Right atrium auricular region (tissue), 2 donors: ENCODE results near the gene CCDC126. TPM values are rescaled to one million over a fixed set of nuclear protein-coding genes. Genes with fewer than 3 reads are reported as not detected.

ENCODE experiments used
- DNase-seq: peaks from one replicate; pipeline ENCODE4 v3.0.0-alpha.2; 2019; ENCODE audit warnings: low spot score
- H3K27ac ChIP-seq, 2 donors: fragments of 200-600 bp; sonication (generic); 1 replicate in 1 of 2; 2 replicates in 1 of 2; pipeline ENCODE4 v1.5.1; 2016 to 2019
- H3K27me3 ChIP-seq, 2 donors: fragments of 200-600 bp; sonication (generic); one replicate each; pipeline versions ENCODE4 v1.5.1 to v1.6.0; 2017 to 2019
- H3K36me3 ChIP-seq: fragments of 200-600 bp; sonication (generic); one replicate; pipeline ENCODE4 v1.5.1; 2016
- H3K4me1 ChIP-seq, 2 donors: fragments of 200-600 bp; sonication (generic); one replicate each; pipeline versions ENCODE4 v1.5.1 to v1.6.0; 2017 to 2019
- H3K4me3 ChIP-seq, 2 donors: fragments of 200-600 bp; sonication (generic); 1 replicate in 1 of 2; 2 replicates in 1 of 2; pipeline ENCODE4 v1.5.1; 2017 to 2019; ENCODE audit warnings: mild to moderate bottlenecking in 1 of 2, moderate library complexity in 1 of 2
- H3K9me3 ChIP-seq, 2 donors: fragments of 200-600 bp; sonication (generic); one replicate each; pipeline ENCODE4 v1.5.1; 2019
- CTCF ChIP-seq, 2 donors: fragments of 200-600 bp; sonication (generic); IDR thresholded peaks; one replicate each; pipeline ENCODE4 v1.5.1; 2019; ENCODE audit warnings: antibody characterized with exemption in 2 of 2
- total RNA-seq, 2 donors: library from RNA; depleted of rRNA; stranded (reverse); fragments of >200 nt; gene quantifications; one replicate each; pipeline ENCODE4 v1.1.0, GENCODE V29; 2016

The CCDC126 gene
- total RNA-seq, 2 donors from 2014 or later, result 9.4 to 10.6 TPM

DNA sequence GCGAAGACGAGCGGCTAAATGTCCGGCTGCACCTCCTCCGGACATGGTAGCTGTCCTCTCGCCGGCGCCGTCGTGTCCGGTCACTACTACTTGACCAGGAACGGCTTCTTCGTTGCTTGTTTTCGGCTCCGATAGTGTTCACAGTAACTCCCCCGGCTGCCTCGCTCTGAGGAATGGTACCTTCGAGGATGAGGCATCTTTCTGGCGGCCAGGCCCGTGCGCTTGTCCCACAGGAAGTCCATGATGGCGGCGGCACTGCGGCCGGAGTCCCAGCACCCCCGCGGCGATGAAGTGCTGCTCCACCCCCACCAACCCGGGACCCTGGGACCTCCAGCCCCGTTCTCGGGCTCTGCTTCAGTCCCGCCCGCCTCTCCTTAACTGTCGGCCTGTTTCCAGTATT lies 11.0 kb upstream of the CCDC126 start:
- H3K27me3 ChIP-seq, result no peaks in the 10 kb centered on the region
- H3K27ac ChIP-seq, result no peak overlapping the region
- no peak for DNase-seq
- no peaks in the 10 kb centered on the region for H3K9me3 ChIP-seq
- H3K36me3 ChIP-seq, result no peaks in the 10 kb centered on the region
- no peak for TF ChIP-seq CTCF (IDR thresholded peaks at IDR 0.05)
- no peaks in the 10 kb centered on the region for H3K4me1 ChIP-seq
- no peak overlapping the region for H3K4me3 ChIP-seq

GRCh38 chr7:23590529-23590928 lies 6.7 kb upstream of the CCDC126 start:
- no peaks in the 10 kb centered on the region for H3K4me1 ChIP-seq
- DNase-seq, result no peak
- no peaks in the 10 kb centered on the region for H3K9me3 ChIP-seq
- no peak overlapping the region for H3K27ac ChIP-seq
- H3K4me3 ChIP-seq, result no peak overlapping the region
- no peaks in the 10 kb centered on the region for H3K36me3 ChIP-seq
- TF ChIP-seq CTCF (IDR thresholded peaks at IDR 0.05), result no peak
- no peaks in the 10 kb centered on the region for H3K27me3 ChIP-seq

GRCh38 chr7:23593706-23594105 lies 3.5 kb upstream of the CCDC126 start:
- no peak for TF ChIP-seq CTCF (IDR thresholded peaks at IDR 0.05)
- Histone ChIP-seq H3K27me3 (no peaks in the 10 kb centered on the region), H3K4me1 (peaks cover 0 to 7% of the 10 kb centered on the region in 2 donors), H3K9me3 (no peaks in the 10 kb centered on the region), H3K36me3 (no peaks in the 10 kb centered on the region), H3K4me3 (no peak overlapping the region), H3K27ac (no peak overlapping the region)
- no peak for DNase-seq

- no peak overlapping the region for H3K27ac ChIP-seq
- no peak overlapping the region for H3K4me3 ChIP-seq
- no peaks in the 10 kb centered on the region for H3K27me3 ChIP-seq
- no peak for DNase-seq
- H3K9me3 ChIP-seq, result no peaks in the 10 kb centered on the region
- H3K36me3 ChIP-seq, result no peaks in the 10 kb centered on the region
- peaks cover 0 to 13% of the 10 kb centered on the region in 2 donors for H3K4me1 ChIP-seq
- TF ChIP-seq CTCF (IDR thresholded peaks at IDR 0.05), result no peak
Observed at GRCh38 chr7:23594879-23595604, 2.1 kb upstream of the CCDC126 start.

- no peak for TF ChIP-seq CTCF (IDR thresholded peaks at IDR 0.05)
- Histone ChIP-seq H3K4me3 (peak overlapping the region; percentile 66 to 85), H3K9me3 (no peaks in the 10 kb centered on the region), H3K27me3 (no peaks in the 10 kb centered on the region), H3K27ac (peak overlapping the region; percentile 97), H3K4me1 (peaks cover 0 to 13% of the 10 kb centered on the region in 2 donors), H3K36me3 (no peaks in the 10 kb centered on the region)
- DNase-seq, result no peak
Observed at GRCh38 chr7:23598296-23598695, 1.1 kb downstream of the CCDC126 start.

GRCh38 chr7:23600236-23600635 lies 3.1 kb downstream of the CCDC126 start:
- Histone ChIP-seq H3K4me1 (peaks cover 0 to 13% of the 10 kb centered on the region in 2 donors), H3K27ac (no peak overlapping the region), H3K4me3 (no peak overlapping the region), H3K9me3 (no peaks in the 10 kb centered on the region), H3K27me3 (no peaks in the 10 kb centered on the region), H3K36me3 (no peaks in the 10 kb centered on the region)
- TF ChIP-seq CTCF (IDR thresholded peaks at IDR 0.05), result no peak
- DNase-seq, result no peak
